DMS53 (cell line): ENCODE results near the gene HID1.
"Not testable (repeated sequence)": the region's sequence is repeated elsewhere in the genome, so short reads cannot be mapped to it uniquely, and the experiment has no call there.

ENCODE experiments used
- DNase-seq: peaks from one replicate; lab custom pipeline; 2025; lab: John Stamatoyannopoulos, UW

Gene HID1, protein sequence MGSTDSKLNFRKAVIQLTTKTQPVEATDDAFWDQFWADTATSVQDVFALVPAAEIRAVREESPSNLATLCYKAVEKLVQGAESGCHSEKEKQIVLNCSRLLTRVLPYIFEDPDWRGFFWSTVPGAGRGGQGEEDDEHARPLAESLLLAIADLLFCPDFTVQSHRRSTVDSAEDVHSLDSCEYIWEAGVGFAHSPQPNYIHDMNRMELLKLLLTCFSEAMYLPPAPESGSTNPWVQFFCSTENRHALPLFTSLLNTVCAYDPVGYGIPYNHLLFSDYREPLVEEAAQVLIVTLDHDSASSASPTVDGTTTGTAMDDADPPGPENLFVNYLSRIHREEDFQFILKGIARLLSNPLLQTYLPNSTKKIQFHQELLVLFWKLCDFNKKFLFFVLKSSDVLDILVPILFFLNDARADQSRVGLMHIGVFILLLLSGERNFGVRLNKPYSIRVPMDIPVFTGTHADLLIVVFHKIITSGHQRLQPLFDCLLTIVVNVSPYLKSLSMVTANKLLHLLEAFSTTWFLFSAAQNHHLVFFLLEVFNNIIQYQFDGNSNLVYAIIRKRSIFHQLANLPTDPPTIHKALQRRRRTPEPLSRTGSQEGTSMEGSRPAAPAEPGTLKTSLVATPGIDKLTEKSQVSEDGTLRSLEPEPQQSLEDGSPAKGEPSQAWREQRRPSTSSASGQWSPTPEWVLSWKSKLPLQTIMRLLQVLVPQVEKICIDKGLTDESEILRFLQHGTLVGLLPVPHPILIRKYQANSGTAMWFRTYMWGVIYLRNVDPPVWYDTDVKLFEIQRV

DNA sequence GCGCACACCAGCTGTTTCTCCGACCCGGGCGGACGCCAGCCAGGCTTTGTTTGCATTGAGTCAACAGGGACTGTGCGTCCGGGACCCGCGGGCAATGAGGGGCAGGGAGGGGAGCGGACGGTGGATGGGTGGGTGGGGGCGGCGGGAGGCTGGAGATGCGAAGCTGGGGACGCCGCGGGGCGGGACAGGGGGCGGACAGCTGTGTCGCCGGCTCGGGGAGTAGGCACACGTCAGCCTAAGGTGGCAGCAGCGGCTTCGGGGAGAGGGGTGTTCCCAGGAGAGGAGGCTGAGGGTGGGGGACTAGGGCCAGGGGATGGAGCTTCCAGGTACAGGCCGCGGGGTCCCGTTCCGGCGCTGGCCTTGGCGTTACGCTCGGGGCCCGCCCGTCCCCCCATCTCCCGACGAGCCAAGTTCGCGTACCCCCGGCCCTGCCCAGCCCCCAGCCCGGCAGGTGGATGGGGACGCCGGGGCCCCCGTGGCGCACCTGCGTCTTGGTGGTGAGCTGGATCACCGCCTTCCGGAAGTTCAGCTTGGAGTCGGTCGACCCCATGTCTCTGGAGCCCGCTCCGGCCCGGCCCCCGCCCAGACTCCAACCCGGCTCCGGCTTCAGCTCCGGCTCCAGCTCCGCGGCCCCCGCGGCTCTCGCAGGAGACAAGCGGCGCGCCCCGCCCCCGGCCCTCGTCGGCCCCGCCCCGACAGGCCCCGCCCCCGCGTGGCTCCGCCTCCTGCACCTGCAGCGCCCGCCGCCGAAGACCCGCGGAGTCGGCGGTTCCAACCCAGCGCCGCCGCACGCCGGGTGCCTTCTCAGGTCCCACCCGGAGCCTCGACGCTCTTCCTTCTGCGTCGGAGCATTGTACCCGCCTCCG lies at the start of gene HID1:
TSS of gene HID1 (minus strand) at position 653 of the 866 bp plus-strand sequence. CDS start at position 550, 103 bp downstream.
- peak; percentile 92 for DNase-seq

DNA sequence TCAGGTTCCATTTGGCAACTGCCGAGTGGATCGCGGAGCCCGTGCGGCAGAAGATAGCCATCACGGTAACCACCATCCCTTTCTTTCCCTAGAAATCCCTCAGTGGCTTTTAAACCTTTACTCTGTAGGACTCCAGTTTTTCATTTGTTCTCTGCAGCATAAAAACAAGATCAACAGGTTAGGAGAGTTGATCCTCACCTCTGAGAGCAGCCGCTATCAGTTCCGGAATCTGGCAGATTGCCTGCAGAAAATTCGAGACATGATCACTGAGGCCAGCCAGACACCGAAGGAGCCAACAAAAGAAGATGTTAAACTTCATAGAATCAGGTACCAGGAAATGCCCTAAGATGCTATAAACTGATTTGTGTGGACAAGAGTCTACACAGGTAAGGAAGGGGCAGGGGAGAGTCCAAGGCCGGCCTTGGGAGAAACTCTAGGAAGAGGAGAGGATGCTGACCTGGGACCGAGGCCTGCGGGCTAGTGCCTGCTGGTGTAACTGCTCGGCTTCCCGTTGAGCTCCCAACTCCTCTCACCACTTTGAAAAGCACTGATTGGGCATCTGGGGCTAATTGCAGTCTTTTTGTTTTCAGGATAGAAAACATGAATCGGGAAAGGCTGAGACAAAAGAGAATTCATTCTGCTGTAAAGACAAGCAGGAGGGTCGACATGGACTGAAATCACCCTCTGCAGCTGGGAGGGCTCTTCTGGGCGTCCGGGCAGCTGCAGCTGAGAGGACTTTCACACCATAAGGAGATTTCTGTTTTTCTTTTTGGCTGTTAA lies 48.0 kb upstream of the HID1 start:
- DNase-seq, result no peak

GRCh38 chr17:75019710-75020109 lies 47.2 kb upstream of the HID1 start:
- no peak for DNase-seq

DNA sequence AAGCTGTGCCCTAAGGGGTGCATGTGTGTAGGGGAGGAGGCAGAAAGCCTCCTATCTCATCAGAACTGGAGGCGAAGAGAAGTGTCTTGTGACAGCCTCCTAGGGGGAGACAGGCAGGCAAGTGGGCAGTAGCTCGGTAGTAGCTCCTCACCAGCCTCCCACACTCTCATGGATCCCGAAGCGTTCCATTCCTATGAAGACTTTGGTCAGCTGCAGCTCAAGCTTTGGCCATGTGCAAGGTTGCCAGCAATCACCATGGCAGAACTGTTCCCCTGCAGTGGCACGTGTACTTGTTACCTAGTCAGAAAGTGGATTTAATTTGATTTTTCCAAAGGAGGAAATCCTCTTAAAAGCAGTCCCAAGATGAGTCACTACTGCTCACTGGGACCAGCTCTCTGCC lies 46.6 kb upstream of the HID1 start:
- no peak for DNase-seq

GRCh38 chr17:75013092-75013559 lies 40.6 kb upstream of the HID1 start:
- no peak for DNase-seq

DNA sequence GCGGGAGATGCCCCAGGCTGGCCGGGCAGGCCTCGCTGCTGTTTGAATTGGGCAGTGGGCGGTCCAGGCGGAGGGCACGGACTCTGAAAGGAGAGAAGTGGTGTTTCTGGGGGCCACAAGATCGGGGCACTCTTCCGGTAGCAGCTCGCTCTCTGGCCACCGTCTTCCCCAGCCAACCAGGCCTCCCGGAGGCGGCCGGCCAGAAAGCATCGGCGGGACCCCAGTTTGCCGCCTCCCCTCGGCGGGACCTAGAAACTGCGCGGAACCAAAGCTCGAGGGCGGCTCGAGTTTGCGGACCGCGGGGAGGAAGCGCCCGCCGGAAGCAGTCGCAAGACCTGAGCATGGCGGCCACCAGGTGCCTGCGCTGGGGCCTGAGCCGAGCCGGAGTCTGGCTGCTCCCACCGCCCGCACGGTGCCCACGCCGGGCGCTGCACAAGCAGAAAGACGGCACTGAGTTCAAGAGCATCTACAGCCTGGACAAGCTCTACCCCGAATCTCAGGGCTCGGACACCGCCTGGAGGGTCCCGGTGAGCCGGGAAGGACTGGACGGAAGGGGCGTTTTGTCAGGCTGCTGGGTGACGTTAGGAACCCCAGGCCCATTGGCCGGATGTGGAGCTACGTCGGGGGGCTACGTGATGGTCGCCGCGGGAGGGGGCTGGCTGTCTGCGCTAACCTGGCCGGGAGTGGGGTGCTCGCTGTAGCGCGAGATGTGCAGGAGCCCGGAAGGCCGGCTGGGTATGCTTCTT lies 40.0 kb upstream of the HID1 start, which contains the start of gene MRPL58:
TSS of gene MRPL58 (plus strand) at position 325 of the 746 bp plus-strand sequence. CDS start at position 342, 17 bp downstream.
- DNase-seq, result peak; percentile 95

DNA sequence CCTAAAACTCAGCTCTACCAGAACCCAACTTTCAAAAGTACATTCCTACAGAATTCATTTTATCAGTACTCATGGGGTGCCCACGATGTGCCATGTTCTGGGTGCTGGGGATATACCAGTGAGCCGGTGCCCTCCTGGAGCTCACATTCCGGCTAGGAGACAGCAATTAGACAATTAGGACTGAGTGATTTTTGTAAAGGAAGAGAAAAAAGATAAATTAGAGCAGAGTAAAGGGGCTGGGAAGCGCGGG lies 39.5 kb upstream of the HID1 start:
- no peak for DNase-seq

GRCh38 chr17:75011401-75012095 lies 39.0 kb upstream of the HID1 start:
- DNase-seq, result peak; percentile 81

DNA sequence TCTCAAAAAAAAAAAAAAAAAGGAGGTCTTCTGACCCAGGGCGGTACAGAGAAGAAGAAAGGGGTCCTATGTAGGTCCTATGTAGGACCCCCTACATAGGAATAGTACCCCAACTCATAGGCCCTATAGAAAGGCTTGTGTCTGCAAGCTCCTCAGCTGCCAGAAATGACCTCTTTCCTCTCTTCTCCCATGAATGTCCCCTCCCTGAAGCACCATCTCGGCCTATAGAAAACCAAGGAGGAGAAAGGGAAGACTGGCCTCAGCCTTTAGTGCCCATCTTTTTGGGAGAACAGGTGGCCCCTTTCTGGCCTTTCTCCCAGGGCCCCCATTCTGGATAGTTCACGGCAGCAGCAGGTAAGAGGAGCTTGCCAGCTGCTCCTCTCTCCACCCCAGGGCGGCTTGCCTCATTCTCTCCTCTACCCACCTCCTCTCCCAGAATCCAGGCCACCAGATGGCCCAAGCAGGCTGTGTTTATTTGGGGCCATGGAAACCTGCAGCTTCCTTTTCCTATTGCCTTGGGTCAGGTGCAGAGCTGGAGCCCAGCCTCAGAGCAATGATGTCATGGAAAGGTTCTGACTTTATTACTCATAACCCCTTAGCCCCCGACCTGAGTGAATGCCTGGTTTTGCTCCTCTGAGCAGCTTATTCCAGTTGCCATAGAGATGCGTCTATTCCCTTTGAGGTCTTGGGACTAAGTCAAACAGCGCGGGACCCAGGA lies 38.3 kb upstream of the HID1 start:
- peak; percentile 96 for DNase-seq

- DNase-seq, result peak; percentile 60
Observed at GRCh38 chr17:75009139-75009724, 36.7 kb upstream of the HID1 start.

DNA sequence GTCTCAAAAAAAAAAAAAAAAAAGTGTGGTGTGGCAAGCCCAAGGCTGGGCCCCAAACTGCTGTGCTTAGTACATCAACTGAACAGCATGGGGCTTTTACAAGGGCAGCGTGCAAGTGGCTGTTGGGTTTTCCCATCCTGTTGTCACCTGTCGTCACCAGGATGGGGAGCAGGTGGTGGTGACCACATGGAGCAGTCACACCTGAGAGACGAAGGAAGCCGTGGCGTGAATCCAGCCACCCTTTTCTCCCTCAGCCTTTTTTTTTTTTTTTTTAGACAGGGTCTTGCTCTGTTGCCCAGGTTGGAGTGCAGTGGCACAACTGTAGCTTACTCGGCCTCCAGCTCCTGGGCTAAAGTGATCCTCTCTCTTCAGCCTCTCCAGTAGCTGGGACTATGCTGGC lies 35.8 kb upstream of the HID1 start:
- DNase-seq, result peak; percentile 83

DNA sequence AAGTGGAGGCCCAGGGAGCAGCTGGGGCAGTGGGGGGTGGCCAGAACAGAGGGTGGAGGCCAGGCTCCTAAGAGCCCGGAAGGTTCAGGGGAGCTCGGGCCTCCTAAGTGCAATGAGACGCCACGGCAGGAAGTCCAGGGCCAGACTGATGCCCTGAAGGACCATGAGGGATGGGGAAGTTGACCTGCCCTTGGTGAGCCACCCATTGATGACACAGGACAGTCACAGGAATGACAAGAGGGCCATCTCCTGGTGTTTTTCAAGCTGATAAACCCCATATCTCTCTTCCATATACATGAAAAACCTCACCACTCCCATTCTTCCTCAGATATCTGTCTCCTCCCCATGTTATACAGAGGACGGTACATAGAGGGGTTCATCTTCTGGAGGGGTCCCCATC lies 34.1 kb upstream of the HID1 start:
- peak; percentile 58 for DNase-seq

DNA sequence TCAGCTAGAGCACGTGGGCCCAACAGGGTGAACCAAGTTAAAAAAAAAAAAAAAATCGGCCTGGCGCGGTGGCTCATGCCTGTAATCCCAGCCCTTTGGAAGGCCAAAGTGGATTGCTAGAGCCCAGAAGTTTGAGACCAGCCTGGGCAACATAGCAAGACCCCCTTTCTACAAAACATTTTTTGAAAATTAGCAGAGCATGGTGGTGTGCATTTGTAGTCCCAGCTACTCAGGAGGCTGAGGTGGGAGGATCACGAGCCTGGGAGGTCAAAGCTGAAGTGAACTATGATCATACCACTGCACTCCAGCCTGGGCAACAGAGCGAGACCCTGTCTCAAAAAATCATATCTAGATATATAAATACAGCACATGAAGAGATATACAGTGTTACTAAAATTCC lies 33.5 kb upstream of the HID1 start:
- not testable (repeated sequence) for DNase-seq

- no peak for DNase-seq
Observed at GRCh38 chr17:75005291-75005690, 32.7 kb upstream of the HID1 start.

DNA sequence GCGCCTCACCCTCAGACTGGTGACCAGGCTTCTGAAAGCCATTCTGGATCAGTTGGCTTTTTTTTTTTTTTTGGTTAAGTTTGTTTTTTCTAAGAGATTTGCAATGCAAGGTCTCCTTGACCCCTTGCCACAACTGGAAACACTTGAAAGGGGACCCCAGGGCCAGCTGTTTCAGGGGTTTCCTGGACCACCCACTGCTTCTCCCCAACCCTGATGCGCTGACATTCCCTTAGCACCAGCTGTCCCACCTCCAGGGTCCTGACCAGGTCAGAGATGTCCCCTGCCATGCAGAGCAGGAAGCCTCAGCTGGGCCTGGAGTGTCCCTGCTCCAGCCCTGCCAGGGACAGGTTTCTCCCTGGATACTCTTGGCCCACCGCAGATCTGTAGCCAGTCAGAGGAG lies 31.8 kb upstream of the HID1 start:
- no peak for DNase-seq

GRCh38 chr17:75003957-75004355 lies 31.4 kb upstream of the HID1 start:
- DNase-seq, result no peak

- DNase-seq, result no peak
Observed at GRCh38 chr17:75003070-75003956, 30.8 kb upstream of the HID1 start.
